Panc1 (cell line): Measurements from ENCODE around the gene KIF7. TPM values are rescaled to one million over a fixed set of nuclear protein-coding genes. Genes with fewer than 3 reads are reported as not detected.

Experiments
- ATAC-seq: fragments of 200-7000 bp; cut with Tn5 transposase; 2 replicates; pipeline ENCODE4 v1.9.1; 2020; ENCODE audit warnings: mild to moderate bottlenecking, moderate library complexity
- BruUV-seq: library from RNA; stranded (reverse); fragments of 400-500 nt; replicated peaks from 2 replicates; lab custom pipeline; 2021; lab: Mats Ljungman, UMichigan
- CTCF ChIA-PET: fragments of 300-600 bp; sonication (Branson Sonifier 250); formaldehyde crosslinking; loops from one replicate; lab custom pipeline; 2022; ENCODE audit warnings: antibody characterized with exemption; lab: Charles Lee
- POLR2A ChIA-PET: fragments of 300-600 bp; sonication (Branson Sonifier 250); formaldehyde crosslinking; loops from one replicate; lab custom pipeline; 2022; ENCODE audit warnings: antibody characterized with exemption; lab: Charles Lee
- DNase-seq: peaks from one replicate; pipeline ENCODE4 v3.0.0-alpha.2; 2010; ENCODE audit warnings: low read depth, low spot score
- H3K27ac ChIP-seq: 2 replicates; pipeline ENCODE4 v1.5.1; 2011; ENCODE audit warnings: mild to moderate bottlenecking, low read length, inconsistent platforms
- H3K27me3 ChIP-seq: fragments of 200-500 bp; sonication (Bioruptor generic); 2 replicates; pipeline ENCODE4 v1.6.0; 2014; ENCODE audit warnings: low read length, inconsistent platforms; ENCODE audit not compliant: control insufficient read depth, insufficient read depth
- H3K36me3 ChIP-seq: fragments of 200-500 bp; sonication (Bioruptor generic); 2 replicates; pipeline ENCODE4 v1.5.1; 2014; ENCODE audit warnings: inconsistent platforms, mild to moderate bottlenecking, low read length, moderate library complexity; ENCODE audit not compliant: control insufficient read depth, insufficient read depth
- H3K4me1 ChIP-seq: 2 replicates; pipeline ENCODE4 v1.5.1; 2011; ENCODE audit warnings: inconsistent platforms, mild to moderate bottlenecking, low read length, moderate library complexity; ENCODE audit not compliant: control insufficient read depth, insufficient read depth
- H3K4me3 ChIP-seq, 2 experiments: 2 replicates each; pipeline ENCODE4 v1.5.1; 2011 to 2012; ENCODE audit warnings: low read depth in 2 of 2, low read length in 2 of 2, mild to moderate bottlenecking in 2 of 2, inconsistent platforms in 1 of 2, moderate library complexity in 1 of 2
- H3K9me3 ChIP-seq: fragments of 200-500 bp; sonication (Bioruptor generic); 2 replicates; pipeline ENCODE4 v1.5.1; 2014; ENCODE audit warnings: low read depth, mild to moderate bottlenecking, inconsistent platforms, low read length, moderate library complexity; ENCODE audit not compliant: control insufficient read depth, insufficient read depth
- CTCF ChIP-seq: fragments of 450-650 bp; IDR thresholded peaks from 2 replicates; pipeline ENCODE4 v1.5.1; 2017; ENCODE audit warnings: mild to moderate bottlenecking
- POLR2AphosphoS5 ChIP-seq: IDR thresholded peaks from 2 replicates; pipeline ENCODE4 v1.6.1; 2012; ENCODE audit warnings: mild to moderate bottlenecking, low read depth, low read length, moderate library complexity
- REST ChIP-seq, 2 experiments: IDR thresholded peaks; 2 replicates each; pipeline ENCODE4 v1.6.1; 2011 to 2012; ENCODE audit warnings: low read depth in 2 of 2, control low read depth in 1 of 2, low read length in 1 of 2, mild to moderate bottlenecking in 1 of 2, moderate library complexity in 1 of 2; ENCODE audit not compliant: insufficient read depth in 1 of 2
- SIN3A ChIP-seq: IDR thresholded peaks from 2 replicates; pipeline ENCODE4 v1.6.1; 2012; ENCODE audit warnings: low read depth, mild to moderate bottlenecking, low read length, moderate library complexity, borderline replicate concordance; ENCODE audit not compliant: insufficient read depth
- TCF7L2 ChIP-seq: IDR thresholded peaks from 2 replicates; pipeline ENCODE4 v1.6.1; 2011; ENCODE audit warnings: mild to moderate bottlenecking, low read depth, low read length, inconsistent platforms
- in situ Hi-C: cut with HindIII; loops from 2 replicates; pipeline ENCODE4 v1.10.0; 2016; ENCODE audit warnings: low sequenced_read_pairs, low pct_unique_long_range_greater_than_20kb
- intact Hi-C: fragments of 100-400 bp; cut with micrococcal nuclease; formaldehyde crosslinking; loops from one replicate; pipeline ENCODE4 v1.10.0; 2022; ENCODE audit not compliant: unreplicated experiment
- total RNA-seq: library from RNA; stranded (reverse); gene quantifications from one replicate; pipeline ENCODE4 v1.2.1, GENCODE V29; 2021; ENCODE audit not compliant: unreplicated experiment

The KIF7 gene
- total RNA-seq, 1 experiment from 2014 or later, result 6.5 TPM

DNA sequence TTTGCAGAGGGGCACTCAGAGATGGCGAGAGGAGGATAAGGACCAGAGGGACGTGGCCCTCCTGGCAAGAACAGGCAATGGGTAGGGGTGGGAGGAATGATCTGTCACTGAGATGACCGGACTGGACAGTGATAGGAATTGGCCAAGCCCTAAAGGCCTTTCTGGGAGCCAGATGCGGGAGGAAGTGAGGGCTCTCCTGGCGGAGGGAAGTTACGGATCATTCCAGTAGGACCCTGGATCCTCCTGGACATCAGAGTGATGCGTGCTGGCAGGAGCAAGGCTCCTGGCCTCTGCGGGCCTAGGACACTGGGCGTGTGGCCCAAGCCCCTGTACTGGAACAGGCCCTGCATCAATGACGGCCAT, 23.4 kb downstream of the KIF7 start:
- H3K9me3 ChIP-seq, result no peaks in the 10 kb centered on the region
- POLR2A ChIA-PET, result no interaction called here
- H3K4me1 ChIP-seq, result no peaks in the 10 kb centered on the region
- no peaks in the 10 kb centered on the region for H3K27me3 ChIP-seq
- BruUV-seq, result no TSS peak
- no peak overlapping the region for H3K27ac ChIP-seq
- intact Hi-C loops (no loop called here), in situ Hi-C loops (no loop called here)
- ATAC-seq, result peak; percentile 47
- CTCF ChIA-PET, result no interaction called here
- no peak overlapping the region for H3K4me3 ChIP-seq
- peaks cover 5% of the 10 kb centered on the region for H3K36me3 ChIP-seq
- no peak for TF ChIP-seq TCF7L2
- TF ChIP-seq REST (IDR thresholded peaks at IDR 0.05; ENCODE audit: insufficient read depth in 1 of 2, low read depth in 2 of 2, low read length in 1 of 2), result no peak
- TF ChIP-seq CTCF, result no peak
- TF ChIP-seq SIN3A, result no peak
- no peak for TF ChIP-seq POLR2AphosphoS5
- DNase-seq, result no peak

- in situ Hi-C loops, result no loop called here
- CTCF ChIA-PET, result no interaction called here
- H3K27ac ChIP-seq, result no peak overlapping the region
- no TSS peak for BruUV-seq
- intact Hi-C loops, result no loop called here
- H3K36me3 ChIP-seq, result peaks cover 5% of the 10 kb centered on the region
- no peaks in the 10 kb centered on the region for H3K4me1 ChIP-seq
- POLR2A ChIA-PET, result no interaction called here
- DNase-seq (no peak), ATAC-seq (peak; percentile 20; the same call in 1 of the 2 replicates)
- H3K4me3 ChIP-seq, result no peak overlapping the region
- no peaks in the 10 kb centered on the region for H3K27me3 ChIP-seq
- H3K9me3 ChIP-seq, result no peaks in the 10 kb centered on the region
- TF ChIP-seq REST (IDR thresholded peaks at IDR 0.05; ENCODE audit: insufficient read depth in 1 of 2, low read depth in 2 of 2, low read length in 1 of 2) (no peak), SIN3A (no peak), POLR2AphosphoS5 (no peak), CTCF (no peak), TCF7L2 (no peak)
These were observed 24.0 kb downstream of the KIF7 start for GRCh38 chr15:89630974-89631901.
